Measurements from ENCODE around the gene CDC25B. TPM values are rescaled to one million over a fixed set of nuclear protein-coding genes. Genes with fewer than 3 reads are reported as not detected.

The CDC25B gene
- total RNA-seq, 1 donor from 2014 or later, result 76.2 TPM

GRCh38 chr20:3804254-3804751 is 8.2 kb downstream of the CDC25B start:
- intact Hi-C loops (cut with micrococcal nuclease), result no loop called here
- DNase-seq (ENCODE audit: low spot score), result no peak
- Mint-ChIP-seq H3K27ac (peak overlapping the region; percentile 52), H3K4me3 (no peak overlapping the region), H3K9me3 (no peaks in the 10 kb centered on the region), H3K27me3 (ENCODE audit: insufficient read depth) (no peaks in the 10 kb centered on the region), H3K36me3 (ENCODE audit: low read depth) (peaks cover 56% of the 10 kb centered on the region), H3K4me1 (ENCODE audit: low read depth) (peaks cover 51% of the 10 kb centered on the region)

- DNase-seq (ENCODE audit: low spot score), result no peak
- no peaks in the 10 kb centered on the region for H3K27me3 Mint-ChIP-seq (ENCODE audit: insufficient read depth)
- intact Hi-C loops (cut with micrococcal nuclease), result no loop called here
- no peak overlapping the region for H3K4me3 Mint-ChIP-seq
- no peaks in the 10 kb centered on the region for H3K9me3 Mint-ChIP-seq
- H3K4me1 Mint-ChIP-seq (ENCODE audit: low read depth), result peaks cover 47% of the 10 kb centered on the region
- H3K27ac Mint-ChIP-seq, result no peak overlapping the region
- H3K36me3 Mint-ChIP-seq (ENCODE audit: low read depth), result peaks cover 55% of the 10 kb centered on the region
Observed at GRCh38 chr20:3804781-3805180, 8.7 kb downstream of the CDC25B start.

GRCh38 chr20:3808544-3808943 is 12.4 kb downstream of the CDC25B start:
- peaks cover 37% of the 10 kb centered on the region for H3K36me3 Mint-ChIP-seq (ENCODE audit: low read depth)
- DNase-seq (ENCODE audit: low spot score), result no peak
- no peaks in the 10 kb centered on the region for H3K27me3 Mint-ChIP-seq (ENCODE audit: insufficient read depth)
- peaks cover 60% of the 10 kb centered on the region for H3K4me1 Mint-ChIP-seq (ENCODE audit: low read depth)
- no peaks in the 10 kb centered on the region for H3K9me3 Mint-ChIP-seq
- no peak overlapping the region for H3K4me3 Mint-ChIP-seq
- intact Hi-C loops (cut with micrococcal nuclease), result no loop called here
- peak overlapping the region; percentile 58 for H3K27ac Mint-ChIP-seq

GRCh38 chr20:3811467-3812258 is 15.6 kb downstream of the CDC25B start:
- peak; percentile 77 for DNase-seq (ENCODE audit: low spot score)
- Mint-ChIP-seq H3K9me3 (no peaks in the 10 kb centered on the region), H3K36me3 (ENCODE audit: low read depth) (peaks cover 15% of the 10 kb centered on the region), H3K4me3 (peak overlapping the region; percentile 75), H3K4me1 (ENCODE audit: low read depth) (peaks cover 65% of the 10 kb centered on the region), H3K27ac (peak overlapping the region; percentile 92), H3K27me3 (ENCODE audit: insufficient read depth) (no peaks in the 10 kb centered on the region)
- intact Hi-C loops (cut with micrococcal nuclease), result loop anchor here (1.0 to 10.0 kb wide), 6 partner anchors 9 to 1287 kb away; partner anchors contain the start of genes AP5S1, ATRN and CENPB

- Mint-ChIP-seq H3K9me3 (no peaks in the 10 kb centered on the region), H3K27me3 (ENCODE audit: insufficient read depth) (no peaks in the 10 kb centered on the region), H3K4me1 (ENCODE audit: low read depth) (peaks cover 61% of the 10 kb centered on the region), H3K36me3 (ENCODE audit: low read depth) (peaks cover 9% of the 10 kb centered on the region), H3K27ac (peak overlapping the region; percentile 92), H3K4me3 (peak overlapping the region; percentile 75)
- intact Hi-C loops (cut with micrococcal nuclease), result loop anchor here (10.0 kb wide), 2 partner anchors 337 to 1287 kb away; partner anchors contain the start of gene ATRN
- DNase-seq (ENCODE audit: low spot score), result no peak
Observed at GRCh38 chr20:3812259-3812681, 16.2 kb downstream of the CDC25B start.

GRCh38 chr20:3812975-3813847 is 17.1 kb downstream of the CDC25B start:
- H3K36me3 Mint-ChIP-seq (ENCODE audit: low read depth), result peaks cover 6% of the 10 kb centered on the region
- H3K4me3 Mint-ChIP-seq, result no peak overlapping the region
- no peak for DNase-seq (ENCODE audit: low spot score)
- H3K4me1 Mint-ChIP-seq (ENCODE audit: low read depth), result peaks cover 61% of the 10 kb centered on the region
- H3K27ac Mint-ChIP-seq, result no peak overlapping the region
- intact Hi-C loops (cut with micrococcal nuclease), result loop anchor here (10.0 kb wide), 2 partner anchors 338 to 1288 kb away; partner anchors contain the start of gene ATRN
- H3K9me3 Mint-ChIP-seq, result no peaks in the 10 kb centered on the region
- H3K27me3 Mint-ChIP-seq (ENCODE audit: insufficient read depth), result no peaks in the 10 kb centered on the region

GRCh38 chr20:3813848-3814581 is 17.9 kb downstream of the CDC25B start:
- no peak overlapping the region for H3K27ac Mint-ChIP-seq

GRCh38 chr20:3814928-3815495 is 18.9 kb downstream of the CDC25B start:
- Mint-ChIP-seq H3K36me3 (ENCODE audit: low read depth) (peaks cover 6% of the 10 kb centered on the region), H3K27ac (no peak overlapping the region), H3K4me3 (peak overlapping the region; percentile 33), H3K9me3 (no peaks in the 10 kb centered on the region), H3K4me1 (ENCODE audit: low read depth) (peaks cover 76% of the 10 kb centered on the region), H3K27me3 (ENCODE audit: insufficient read depth) (no peaks in the 10 kb centered on the region)
- DNase-seq (ENCODE audit: low spot score), result no peak
- intact Hi-C loops (cut with micrococcal nuclease), result loop anchor here (10.0 kb wide), 2 partner anchors 340 to 1290 kb away; partner anchors contain the start of gene ATRN

More at GRCh38 chr20:3813848-3814581, 17.9 kb downstream of the CDC25B start:
- H3K4me1 Mint-ChIP-seq (ENCODE audit: low read depth), result peaks cover 69% of the 10 kb centered on the region
- no peaks in the 10 kb centered on the region for H3K9me3 Mint-ChIP-seq
- intact Hi-C loops (cut with micrococcal nuclease), result loop anchor here (10.0 kb wide), 2 partner anchors 339 to 1289 kb away; partner anchors contain the start of gene ATRN
- H3K4me3 Mint-ChIP-seq, result no peak overlapping the region
- no peaks in the 10 kb centered on the region for H3K27me3 Mint-ChIP-seq (ENCODE audit: insufficient read depth)
- DNase-seq (ENCODE audit: low spot score), result no peak
- H3K36me3 Mint-ChIP-seq (ENCODE audit: low read depth), result peaks cover 6% of the 10 kb centered on the region

GRCh38 chr20:3815703-3816315 is 19.7 kb downstream of the CDC25B start:
- peak overlapping the region; percentile 79 for H3K27ac Mint-ChIP-seq
- H3K9me3 Mint-ChIP-seq, result no peaks in the 10 kb centered on the region
- no peaks in the 10 kb centered on the region for H3K27me3 Mint-ChIP-seq (ENCODE audit: insufficient read depth)
- H3K4me1 Mint-ChIP-seq (ENCODE audit: low read depth), result peaks cover 71% of the 10 kb centered on the region
- no peak for DNase-seq (ENCODE audit: low spot score)
- H3K4me3 Mint-ChIP-seq, result peak overlapping the region; percentile 60
- intact Hi-C loops (cut with micrococcal nuclease), result loop anchor here (10.0 kb wide), 2 partner anchors 341 to 1291 kb away; partner anchors contain the start of gene ATRN
- H3K36me3 Mint-ChIP-seq (ENCODE audit: low read depth), result peaks cover 6% of the 10 kb centered on the region

- Mint-ChIP-seq H3K4me3 (peak overlapping the region; percentile 42), H3K36me3 (ENCODE audit: low read depth) (peaks cover 5% of the 10 kb centered on the region), H3K27ac (peak overlapping the region; percentile 86), H3K27me3 (ENCODE audit: insufficient read depth) (no peaks in the 10 kb centered on the region), H3K4me1 (ENCODE audit: low read depth) (peaks cover 53% of the 10 kb centered on the region), H3K9me3 (no peaks in the 10 kb centered on the region)
- DNase-seq (ENCODE audit: low spot score), result no peak
- intact Hi-C loops (cut with micrococcal nuclease), result loop anchor here (10.0 kb wide), 2 partner anchors 344 to 1294 kb away; partner anchors contain the start of gene ATRN
Observed at GRCh38 chr20:3818155-3819151, 22.3 kb downstream of the CDC25B start.

All from activated T-helper 1 cell treated with anti-CD3 and anti-CD28 coated beads, Interleukin-12 subunit alpha, Interleukin-12 subunit beta, Interleukin-2, Interleukin-4 antibody, amounts not matched to agents 30 ng/mL and 10 ng/mL and 1 ng/mL, durations not matched to agents 14 hours and 24 hours and 36 hours (primary cell).